Nephron progenitor cell (in vitro differentiated cells): ENCODE measurements around the gene RHOH.

Experiments
- DNase-seq: peaks from one replicate; pipeline ENCODE4 v3.0.0; 2021
- H3K27ac Mint-ChIP-seq: 2 replicates; pipeline ENCODE4 v1.8.0; 2021; ENCODE audit warnings: mild to moderate bottlenecking, moderate library complexity, mixed read lengths
- H3K27me3 Mint-ChIP-seq: 2 replicates; pipeline ENCODE4 v1.8.0; 2021; ENCODE audit warnings: mild to moderate bottlenecking, low read depth, mixed read lengths; ENCODE audit not compliant: poor library complexity
- H3K36me3 Mint-ChIP-seq: 2 replicates; pipeline ENCODE4 v1.8.0; 2021; ENCODE audit warnings: low read depth, mixed read lengths
- H3K4me1 Mint-ChIP-seq: 2 replicates; pipeline ENCODE4 v1.8.0; 2021; ENCODE audit warnings: mixed read lengths
- H3K4me3 Mint-ChIP-seq: 2 replicates; pipeline ENCODE4 v1.8.0; 2021; ENCODE audit warnings: mild to moderate bottlenecking, moderate library complexity, mixed read lengths
- H3K9me3 Mint-ChIP-seq: 2 replicates; pipeline ENCODE4 v1.8.0; 2021; ENCODE audit warnings: mild to moderate bottlenecking, moderate library complexity, mixed read lengths
- CTCF ChIP-seq: fragments of 200-600 bp; sonication (generic); IDR thresholded peaks from 2 replicates; pipeline ENCODE4 v1.5.0; 2021; ENCODE audit warnings: antibody characterized with exemption

Gene RHOH

GRCh38 chr4:40253906-40254305 lies 57.1 kb downstream of the RHOH start:
- H3K27ac Mint-ChIP-seq, result no peak overlapping the region
- H3K36me3 Mint-ChIP-seq, result no peaks in the 10 kb centered on the region
- peaks cover 32% of the 10 kb centered on the region for H3K4me1 Mint-ChIP-seq

GRCh38 chr4:40254608-40255392 lies 58.0 kb downstream of the RHOH start:
- no peak for DNase-seq
- Mint-ChIP-seq H3K4me1 (peaks cover 32% of the 10 kb centered on the region), H3K27me3 (peaks cover 7% of the 10 kb centered on the region), H3K4me3 (no peak overlapping the region), H3K27ac (no peak overlapping the region), H3K36me3 (no peaks in the 10 kb centered on the region), H3K9me3 (peaks cover 11% of the 10 kb centered on the region)
- TF ChIP-seq CTCF, result no peak

More at GRCh38 chr4:40253906-40254305, 57.1 kb downstream of the RHOH start:
- peaks cover 4% of the 10 kb centered on the region for H3K27me3 Mint-ChIP-seq
- TF ChIP-seq CTCF, result no peak
- peaks cover 11% of the 10 kb centered on the region for H3K9me3 Mint-ChIP-seq
- no peak overlapping the region for H3K4me3 Mint-ChIP-seq
- no peak for DNase-seq

DNA sequence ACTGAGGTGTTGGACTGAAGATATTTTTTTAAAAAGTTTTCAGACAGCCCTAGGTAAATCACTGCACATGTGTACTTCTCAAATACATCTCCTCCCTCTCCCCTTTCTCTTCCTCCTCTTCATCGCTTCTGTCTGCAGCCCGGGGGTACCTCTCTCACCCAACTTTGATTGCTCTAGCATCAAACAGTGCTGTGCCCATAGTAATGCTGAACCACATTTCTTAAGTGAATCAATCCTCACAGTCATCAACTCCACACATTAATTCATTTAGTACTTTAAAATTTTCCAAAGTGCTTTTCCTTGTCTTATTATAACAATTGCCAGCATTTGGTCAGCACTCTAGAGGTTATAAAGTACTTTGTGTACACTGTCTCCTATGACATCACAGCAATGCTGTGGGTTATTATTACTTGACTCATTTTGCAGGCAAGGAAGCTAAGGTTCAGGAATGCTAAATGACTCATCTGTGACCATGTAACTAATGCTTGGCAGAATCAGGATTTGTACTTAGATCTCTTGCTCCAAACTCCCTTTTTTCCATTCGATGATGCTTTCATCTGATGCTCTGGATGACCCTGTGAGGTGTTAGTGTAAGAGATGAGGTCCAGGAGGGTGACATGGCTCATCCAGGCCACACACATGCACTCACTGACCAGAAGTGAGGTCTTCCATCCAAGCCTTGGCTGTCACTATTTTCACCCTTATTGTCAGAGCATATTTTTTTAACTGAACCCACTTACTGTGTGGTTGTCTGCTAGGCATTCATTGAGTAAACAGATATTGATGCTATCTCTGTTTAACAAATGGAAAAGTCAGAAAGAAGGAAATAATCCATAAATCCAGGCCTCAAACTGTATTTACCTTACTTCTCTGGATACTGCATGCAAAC lies 58.8 kb downstream of the RHOH start:
- no peaks in the 10 kb centered on the region for H3K36me3 Mint-ChIP-seq

DNA sequence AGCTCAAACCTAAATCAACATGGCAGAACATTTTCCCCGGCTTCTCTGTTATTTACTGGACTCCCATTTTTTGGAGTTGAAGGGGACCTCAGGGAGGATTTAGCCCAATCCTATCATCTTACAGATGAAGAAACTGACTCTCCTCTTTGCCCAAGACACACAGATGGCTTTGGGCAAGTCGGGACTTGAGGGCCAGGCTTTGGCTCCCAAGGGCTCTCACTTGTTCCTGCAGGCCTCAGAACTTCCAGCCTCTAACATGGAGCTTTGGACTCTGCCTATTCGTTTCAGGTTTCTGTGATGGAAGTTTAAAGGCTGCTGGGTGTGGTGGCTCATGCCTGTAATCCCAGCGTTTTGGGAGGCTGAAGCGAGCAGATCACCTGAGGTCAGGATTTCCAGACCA lies 59.5 kb downstream of the RHOH start:
- Mint-ChIP-seq H3K4me1 (peaks cover 38% of the 10 kb centered on the region), H3K9me3 (peaks cover 6% of the 10 kb centered on the region), H3K27me3 (peaks cover 10% of the 10 kb centered on the region), H3K36me3 (no peaks in the 10 kb centered on the region), H3K4me3 (no peak overlapping the region), H3K27ac (no peak overlapping the region)
- DNase-seq, result no peak
- no peak for TF ChIP-seq CTCF

More for the DNA sequence above, 58.8 kb downstream of the RHOH start:
- H3K27ac Mint-ChIP-seq, result peak overlapping the region; percentile 1
- H3K4me3 Mint-ChIP-seq, result no peak overlapping the region
- DNase-seq, result no peak
- peaks cover 10% of the 10 kb centered on the region for H3K27me3 Mint-ChIP-seq
- H3K4me1 Mint-ChIP-seq, result peaks cover 32% of the 10 kb centered on the region
- TF ChIP-seq CTCF, result no peak
- H3K9me3 Mint-ChIP-seq, result peaks cover 10% of the 10 kb centered on the region

DNA sequence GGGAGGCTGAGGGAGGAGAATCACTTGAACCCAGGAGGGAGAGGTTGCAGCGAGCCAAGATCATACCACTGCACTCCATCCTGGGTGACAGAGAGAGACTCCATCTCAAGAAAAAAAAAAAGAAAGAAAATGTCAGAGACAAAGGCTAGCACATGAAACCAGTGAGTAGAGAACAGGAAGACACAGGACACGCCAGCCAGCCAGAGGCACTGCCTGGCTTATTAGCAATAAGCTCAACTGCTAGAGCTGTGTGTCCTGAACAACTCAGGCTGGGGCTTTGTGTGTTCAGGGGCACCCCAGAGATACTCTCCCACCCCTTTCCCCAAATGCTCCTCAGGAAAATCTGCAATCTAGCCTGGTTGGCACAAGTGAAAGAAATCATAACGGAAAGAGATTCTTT lies 60.0 kb downstream of the RHOH start:
- H3K9me3 Mint-ChIP-seq, result peaks cover 1% of the 10 kb centered on the region
- H3K27ac Mint-ChIP-seq, result no peak overlapping the region
- no peaks in the 10 kb centered on the region for H3K36me3 Mint-ChIP-seq
- peaks cover 10% of the 10 kb centered on the region for H3K27me3 Mint-ChIP-seq
- no peak for TF ChIP-seq CTCF
- H3K4me3 Mint-ChIP-seq, result no peak overlapping the region
- DNase-seq, result no peak
- H3K4me1 Mint-ChIP-seq, result peaks cover 42% of the 10 kb centered on the region
